ENCODE data around the gene ACAD8.

ACAD8 gene

DNA sequence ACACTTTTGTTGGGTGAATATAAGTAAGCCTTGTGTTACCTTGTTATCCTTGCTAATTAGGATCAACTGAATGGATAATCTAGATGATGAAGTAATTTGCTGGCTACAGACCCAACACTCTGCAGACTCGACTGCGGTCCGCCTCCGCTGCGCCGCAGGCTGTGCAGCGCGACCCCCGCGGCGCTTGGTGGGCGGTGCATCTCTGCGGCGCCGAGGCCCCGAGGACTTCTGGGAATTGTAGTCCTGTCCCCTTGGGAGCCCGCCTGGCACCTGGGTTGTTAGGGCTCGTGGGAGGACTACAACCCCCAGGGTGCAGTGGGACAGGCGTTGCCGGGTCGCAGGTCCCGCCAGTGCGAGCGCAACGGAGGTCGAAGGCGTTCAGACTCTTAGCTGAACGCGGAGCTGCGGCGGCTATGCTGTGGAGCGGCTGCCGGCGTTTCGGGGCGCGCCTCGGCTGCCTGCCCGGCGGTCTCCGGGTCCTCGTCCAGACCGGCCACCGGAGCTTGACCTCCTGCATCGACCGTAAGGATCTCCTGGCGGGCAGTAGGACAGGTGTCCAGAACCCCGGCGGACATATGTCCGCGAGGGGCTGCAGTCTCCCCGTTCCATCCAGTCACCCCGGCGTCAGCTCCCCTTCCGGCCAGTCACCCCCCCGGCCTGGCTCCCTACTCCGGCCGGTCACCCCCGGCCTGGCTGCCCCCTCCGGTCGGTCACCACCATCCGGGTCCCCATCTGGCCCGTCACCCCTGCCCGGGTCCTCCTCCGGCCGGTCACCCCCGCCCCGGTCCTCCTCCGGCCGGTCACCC is at the start of gene ACAD8, which contains the start of gene THYN1:
Gene ACAD8, plus strand, starts transcription at position 381 of the 806 bp plus-strand sequence. Its CDS starts 33 bp downstream, at position 414.
Gene THYN1, minus strand, starts transcription at position 165 of the 806 bp plus-strand sequence. CDS start 470 bp downstream, outside the sequence.
- DNase-seq = peak; percentile 96

DNA sequence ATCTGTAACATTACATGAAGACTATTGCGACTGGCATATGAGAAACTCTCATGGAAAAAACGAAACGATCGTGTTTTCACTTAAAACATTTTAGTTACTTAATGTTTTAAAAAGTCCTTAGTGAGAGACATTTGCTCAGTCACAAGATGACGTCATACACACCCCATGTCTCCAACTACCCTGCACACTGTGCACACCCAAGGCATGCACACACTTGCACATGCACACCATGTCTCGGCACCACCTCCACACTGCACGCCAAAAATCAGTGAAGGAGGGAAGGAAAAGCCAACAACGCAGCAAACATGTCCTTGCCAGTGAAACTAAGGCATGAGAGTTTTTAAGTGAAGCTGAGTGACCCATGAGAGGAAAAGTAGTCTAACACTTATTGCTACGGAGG is 47.6 kb upstream of the ACAD8 start:
- DNase-seq = no peak

DNA sequence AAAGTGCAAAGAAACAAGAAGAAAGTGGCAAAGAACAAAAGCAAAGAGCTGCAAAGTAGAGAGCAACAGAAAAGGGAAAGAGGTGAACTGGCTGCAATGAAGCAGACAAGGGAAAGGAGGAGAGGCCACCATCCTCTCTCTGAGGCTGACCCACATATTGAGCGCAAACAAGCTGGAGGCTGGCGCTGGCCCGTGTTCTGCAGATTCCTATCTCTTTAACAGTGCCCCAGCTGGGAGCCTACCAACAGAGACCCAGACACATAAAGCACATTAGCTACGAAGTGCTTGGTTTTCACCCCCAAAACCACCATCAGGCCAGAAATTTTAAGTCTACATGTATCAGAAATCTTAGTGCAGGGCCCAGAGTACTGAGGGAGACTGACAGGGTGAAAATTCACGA is 47.2 kb upstream of the ACAD8 start:
- no peak for DNase-seq

GRCh38 chr11:134207538-134208239 is 45.7 kb upstream of the ACAD8 start:
- DNase-seq = peak; percentile 65

DNA sequence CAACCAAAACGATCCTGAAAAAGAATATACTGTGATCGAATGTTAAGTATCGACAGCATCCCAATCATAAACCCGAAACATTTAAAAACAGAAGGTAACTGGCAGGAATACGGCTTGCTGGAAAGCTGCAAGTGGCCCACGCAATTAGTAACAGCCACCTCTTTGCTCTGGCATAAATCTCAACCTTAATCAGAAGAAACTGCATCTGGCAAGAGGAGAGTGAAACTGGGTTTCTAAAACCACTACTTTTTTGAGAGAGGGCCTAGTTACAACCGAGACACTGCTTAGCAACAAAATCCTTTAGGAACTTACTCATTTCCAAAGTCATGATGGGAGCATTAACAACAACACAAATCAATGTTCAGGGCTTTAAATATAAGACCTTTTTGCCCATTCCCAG is 37.5 kb upstream of the ACAD8 start:
- DNase-seq = no peak

- DNase-seq = no peak
Measured at GRCh38 chr11:134216816-134217215, 36.6 kb upstream of the ACAD8 start.

- no peak for DNase-seq
Measured at GRCh38 chr11:134223121-134223520, 30.2 kb upstream of the ACAD8 start.

DNA sequence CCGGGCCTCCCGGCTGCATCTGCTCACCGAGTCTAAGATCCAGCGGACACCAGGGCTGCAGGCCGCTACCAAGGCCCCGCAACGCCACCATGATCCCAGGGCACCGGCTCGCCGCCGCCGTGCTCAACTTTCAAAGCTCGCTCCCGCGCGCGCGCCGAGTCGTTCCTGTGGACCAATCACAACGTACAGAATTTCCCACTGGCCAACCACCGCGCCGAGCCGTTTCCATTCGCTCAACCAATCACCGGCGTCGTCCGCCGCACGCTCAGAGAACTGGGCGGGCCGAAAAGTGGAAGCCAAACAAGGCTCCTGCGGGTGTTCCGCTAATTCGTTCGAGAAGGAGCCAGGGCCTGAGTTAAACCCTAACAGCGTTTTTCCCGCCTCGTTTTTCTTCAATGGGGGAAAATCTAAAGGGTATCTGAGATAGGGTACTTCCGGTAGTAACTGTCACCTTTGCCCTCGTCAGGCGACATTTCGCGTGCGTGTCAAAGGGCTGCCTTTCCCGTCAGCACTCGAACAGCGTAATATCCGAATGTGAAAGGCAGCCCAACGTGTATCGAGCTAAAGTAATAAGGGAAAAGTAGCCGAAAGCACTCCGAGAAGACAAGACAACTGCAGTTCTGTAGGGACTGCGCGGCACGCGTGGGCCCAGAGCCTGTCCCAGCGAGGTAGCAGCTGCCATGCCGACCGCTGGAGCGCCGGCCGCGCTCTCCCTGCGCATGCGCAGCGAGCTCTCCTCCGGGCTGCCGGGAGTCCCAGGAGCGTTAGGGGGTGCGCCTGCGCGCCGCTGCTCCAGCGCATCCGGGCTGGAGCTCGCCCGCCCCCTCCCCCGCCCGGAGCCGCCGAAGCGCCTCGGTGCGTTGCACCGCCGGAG is 29.3 kb upstream of the ACAD8 start, which contains the start of the genes NCAPD3 and VPS26B:
Gene NCAPD3, minus strand, starts transcription at position 132 of the 874 bp plus-strand sequence. Its CDS starts 41 bp downstream, at position 91.
Gene VPS26B, plus strand, starts transcription at position 836 of the 874 bp plus-strand sequence. CDS start 452 bp downstream, outside the sequence.
- DNase-seq = peak; percentile 94

DNA sequence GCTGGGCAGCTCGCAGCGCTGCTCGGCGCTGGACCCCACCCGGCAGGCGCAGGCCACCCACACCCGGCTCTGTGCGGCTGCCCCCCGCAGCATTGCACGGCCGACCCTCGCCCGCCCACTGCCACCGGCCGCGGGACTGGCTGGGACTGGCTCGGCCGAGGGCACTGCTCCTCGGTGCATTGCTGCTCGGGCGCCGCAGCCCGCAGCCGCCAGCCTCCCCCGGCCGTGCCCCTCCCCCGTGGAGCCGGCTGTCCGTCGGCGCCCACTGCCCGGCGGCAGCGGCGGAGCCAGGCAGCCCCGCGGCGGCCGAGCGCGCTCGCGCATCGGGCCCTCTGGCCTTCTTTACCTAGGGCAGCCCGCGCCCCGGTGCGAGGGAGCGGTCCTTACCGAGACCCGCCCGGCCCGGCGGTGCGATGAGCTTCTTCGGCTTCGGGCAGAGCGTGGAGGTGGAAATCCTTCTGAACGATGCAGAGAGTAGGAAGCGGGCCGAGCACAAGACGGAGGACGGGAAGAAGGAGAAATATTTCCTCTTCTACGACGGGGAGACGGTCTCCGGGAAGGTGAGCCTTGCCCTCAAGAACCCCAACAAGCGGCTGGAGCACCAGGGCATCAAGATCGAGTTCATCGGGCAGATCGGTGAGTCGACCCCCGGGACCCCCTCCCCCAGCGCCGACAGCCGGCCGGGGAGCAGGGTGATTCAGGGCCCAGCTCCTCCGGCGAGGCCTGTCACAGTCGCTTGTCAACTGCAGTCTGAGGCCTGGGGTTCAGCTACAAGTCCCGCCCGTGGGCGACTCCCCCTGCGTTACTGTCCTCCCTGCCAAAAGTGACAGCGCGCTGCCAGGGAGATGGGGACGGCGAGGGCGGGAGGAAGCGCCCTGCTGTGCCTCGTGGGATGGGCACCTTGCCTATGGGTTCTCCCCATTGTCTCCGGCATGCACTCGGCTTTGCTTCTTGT is 28.4 kb upstream of the ACAD8 start:
- peak; percentile 41 for DNase-seq

GRCh38 chr11:134226806-134227325 is 26.5 kb upstream of the ACAD8 start:
- DNase-seq = no peak

GRCh38 chr11:134228625-134229024 is 24.7 kb upstream of the ACAD8 start:
- peak; percentile 46 for DNase-seq

- DNase-seq = no peak
Measured at GRCh38 chr11:134229126-134229790, 24.1 kb upstream of the ACAD8 start.

GRCh38 chr11:134230339-134230738 is 23.0 kb upstream of the ACAD8 start:
- DNase-seq = no peak

GRCh38 chr11:134231958-134232659 is 21.3 kb upstream of the ACAD8 start:
- no peak for DNase-seq

DNA sequence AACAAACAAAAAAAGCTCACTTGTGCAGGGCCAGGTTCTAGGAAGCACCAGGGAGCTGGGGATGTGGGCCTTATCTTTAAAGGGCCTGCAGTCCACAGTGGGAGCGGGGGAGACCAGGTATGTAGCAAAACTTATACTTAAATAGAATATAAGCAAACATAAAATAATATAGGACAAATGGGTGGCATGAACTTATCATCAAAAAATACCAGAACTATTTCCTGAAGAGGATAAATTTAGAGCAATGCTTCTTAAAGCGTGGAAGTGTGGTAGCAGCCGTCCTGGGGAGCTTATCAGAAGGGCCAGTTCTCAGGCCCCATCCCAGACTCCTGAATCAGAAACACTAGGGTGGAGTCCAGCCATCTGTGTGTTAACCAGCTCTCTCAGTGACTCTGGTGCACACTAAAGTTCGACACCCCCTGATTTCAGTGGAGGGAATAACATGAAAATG is 19.6 kb upstream of the ACAD8 start:
- no peak for DNase-seq

- DNase-seq = no peak
Measured at GRCh38 chr11:134235399-134235798, 18.0 kb upstream of the ACAD8 start.

DNA sequence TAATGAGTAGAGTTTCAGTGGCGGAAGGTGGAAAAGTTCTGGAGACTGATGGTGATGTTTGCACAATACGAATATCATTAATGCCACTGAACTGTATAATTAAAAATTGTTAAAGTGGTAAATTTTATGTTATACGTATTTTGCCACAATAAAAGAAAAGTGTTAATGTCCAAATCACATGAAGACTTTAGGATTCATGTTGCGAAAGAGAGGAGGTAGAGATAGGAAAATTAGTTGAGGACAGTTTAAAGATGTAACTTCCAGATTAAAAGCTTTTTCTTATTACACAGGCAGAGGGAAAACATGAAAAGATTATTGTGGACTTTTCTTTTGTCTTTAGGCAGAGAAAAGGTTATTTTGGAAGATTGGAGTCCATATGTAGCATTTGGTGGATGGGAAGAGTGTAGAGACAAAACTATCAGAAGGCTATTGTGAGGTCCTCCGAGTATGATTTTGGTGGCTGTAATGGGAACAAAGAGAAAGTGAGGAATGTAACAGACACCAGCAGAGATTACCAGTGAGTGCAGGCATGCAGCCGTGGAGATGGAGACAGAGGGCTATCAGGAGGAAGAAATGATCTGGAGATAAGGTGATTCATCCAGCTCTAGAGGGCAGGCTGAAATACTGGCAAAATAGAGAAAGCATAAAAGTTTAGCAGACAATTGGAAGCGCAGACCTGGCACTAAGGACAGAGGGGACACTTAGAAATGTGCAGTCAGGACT is 16.4 kb upstream of the ACAD8 start:
- DNase-seq = no peak

DNA sequence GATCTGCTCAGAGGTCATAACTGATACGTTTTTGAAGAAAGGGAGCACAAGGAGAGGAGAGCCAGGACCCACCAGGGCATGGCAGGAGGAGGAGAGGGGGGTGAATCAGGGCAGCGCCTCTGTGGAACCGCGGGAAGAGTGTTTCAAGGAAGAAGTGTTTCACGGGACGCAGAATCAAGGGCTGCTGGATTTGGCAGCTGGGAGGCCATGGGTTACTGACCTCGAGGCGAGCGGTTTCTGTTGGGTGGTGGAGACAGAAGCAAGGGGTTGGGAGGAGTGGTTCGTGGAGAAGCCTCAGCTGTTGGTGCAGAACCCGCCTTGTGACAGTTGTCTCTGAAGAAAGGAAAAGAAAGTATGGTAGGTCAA is 15.8 kb upstream of the ACAD8 start:
- no peak for DNase-seq

GRCh38 chr11:134238956-134239355 is 14.4 kb upstream of the ACAD8 start:
- no peak for DNase-seq

Measured in activated gamma-delta T cell treated with Interleukin-2 at 50 U/mL for 16 hours (primary cell).